ENCODE measurements around the gene SLC9A9.

Gene SLC9A9

DNA sequence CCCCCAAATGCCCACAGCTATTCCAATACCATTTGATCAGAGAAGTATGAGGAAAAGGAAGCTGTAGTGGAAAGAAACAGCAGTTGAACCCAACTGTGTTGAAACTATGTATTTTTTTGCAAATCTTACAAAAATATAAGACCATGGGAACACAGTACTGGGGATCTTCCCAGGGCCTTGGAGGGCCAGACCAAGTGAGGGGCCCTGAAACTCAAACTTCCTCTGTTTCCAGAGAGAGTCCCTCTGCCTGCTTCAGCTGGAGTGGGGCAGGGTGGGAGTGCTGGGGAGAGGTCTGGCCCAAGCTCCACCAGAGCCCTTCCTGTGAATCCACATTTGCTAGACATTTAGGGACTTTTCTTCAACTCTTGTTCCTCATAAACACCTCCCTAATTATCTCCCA is 464.8 kb downstream of the SLC9A9 start:
- DNase-seq = no peak

DNA sequence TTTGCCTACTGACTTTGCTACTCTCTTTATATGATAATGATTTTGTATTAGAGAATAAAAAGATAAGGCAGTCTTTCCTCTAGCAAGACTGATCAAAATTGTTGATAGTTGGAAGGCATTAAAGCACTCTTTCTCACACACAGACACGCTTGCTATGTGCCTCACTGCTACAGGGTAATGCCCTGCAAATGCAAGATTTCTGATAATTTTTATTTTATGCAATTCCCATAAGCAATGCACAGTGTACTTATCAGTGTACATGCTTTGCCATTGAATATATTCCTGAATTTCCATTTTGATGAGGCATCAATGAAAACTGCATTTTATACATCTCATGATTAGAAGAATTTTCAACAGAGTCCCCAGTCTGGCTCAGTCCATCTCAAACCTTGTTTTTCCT is 465.5 kb downstream of the SLC9A9 start:
- DNase-seq = no peak

DNA sequence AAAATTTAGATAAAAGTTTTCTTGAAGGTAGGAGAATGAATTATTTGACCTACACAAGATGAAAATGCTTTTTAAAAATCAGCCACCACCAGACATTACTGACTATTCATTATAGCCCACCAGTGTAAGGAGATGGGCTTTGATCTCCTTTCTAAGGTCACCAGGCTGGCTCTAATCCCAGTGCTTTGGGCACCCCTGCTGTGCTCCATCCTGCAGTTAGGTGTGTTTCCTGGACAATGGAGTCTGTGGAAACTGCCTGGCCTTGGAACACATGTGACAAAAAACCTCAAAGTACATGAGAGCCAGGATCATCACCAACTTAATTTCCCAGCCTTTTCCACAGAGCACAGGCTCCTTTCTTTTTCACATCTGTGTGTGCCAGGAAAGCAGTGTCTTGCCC is 467.8 kb downstream of the SLC9A9 start:
- DNase-seq = no peak

DNA sequence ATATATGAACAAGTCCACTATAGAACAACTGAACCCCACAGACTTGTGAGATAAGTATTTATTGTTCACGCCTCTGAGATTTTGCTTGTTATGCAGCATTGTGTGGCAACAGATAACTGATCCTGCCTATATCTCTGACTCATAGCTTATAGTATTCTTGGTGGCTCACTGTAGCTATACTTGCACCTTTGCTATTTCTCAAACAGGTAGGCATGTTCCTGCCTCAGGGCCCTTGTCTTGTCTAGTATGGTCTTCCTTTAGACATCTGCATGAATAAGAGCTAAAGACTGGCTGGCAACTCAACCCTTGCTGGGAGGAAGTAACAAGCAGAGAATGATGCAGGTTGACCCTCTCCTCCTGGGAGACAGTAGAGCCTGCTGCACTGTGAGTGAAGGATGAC is 472.6 kb downstream of the SLC9A9 start:
- DNase-seq = no peak

DNA sequence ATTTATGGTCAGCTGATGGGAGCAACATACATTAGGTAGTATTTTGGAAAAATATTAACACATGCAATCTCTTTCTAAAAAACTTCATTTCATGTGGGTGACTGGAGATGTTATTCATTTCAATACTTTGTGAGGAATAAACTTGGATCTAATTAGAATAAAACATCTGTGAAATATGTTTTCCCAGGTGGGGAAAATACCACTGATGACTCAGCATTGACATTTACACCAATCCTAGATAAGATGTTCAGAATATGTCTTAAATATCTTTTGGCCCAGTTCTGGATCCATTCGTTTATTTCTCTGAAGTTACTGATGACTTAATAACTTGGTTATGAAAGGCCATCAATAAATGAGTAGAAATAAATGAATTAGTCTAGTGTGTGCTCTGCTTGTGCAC is 481.1 kb downstream of the SLC9A9 start:
- DNase-seq = no peak

DNA sequence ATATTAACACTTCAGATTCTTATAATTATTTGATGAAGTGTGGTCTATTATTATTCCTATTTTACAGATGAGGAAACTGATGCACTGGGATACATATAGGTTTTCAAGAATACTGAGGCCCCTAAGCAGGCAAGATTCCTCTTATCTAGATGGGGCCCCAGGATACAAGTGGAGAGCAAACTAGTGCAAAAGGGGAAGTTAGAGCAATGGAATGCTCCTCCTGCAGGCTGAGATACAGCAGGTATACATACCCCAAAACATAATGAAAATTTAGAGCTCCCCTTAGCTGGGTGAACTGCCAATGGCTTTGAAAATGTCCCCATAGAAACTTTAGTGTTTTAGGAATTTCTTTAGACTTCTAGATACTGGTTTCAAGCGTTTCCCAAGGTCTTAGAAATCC is 481.6 kb downstream of the SLC9A9 start:
- no peak for DNase-seq

DNA sequence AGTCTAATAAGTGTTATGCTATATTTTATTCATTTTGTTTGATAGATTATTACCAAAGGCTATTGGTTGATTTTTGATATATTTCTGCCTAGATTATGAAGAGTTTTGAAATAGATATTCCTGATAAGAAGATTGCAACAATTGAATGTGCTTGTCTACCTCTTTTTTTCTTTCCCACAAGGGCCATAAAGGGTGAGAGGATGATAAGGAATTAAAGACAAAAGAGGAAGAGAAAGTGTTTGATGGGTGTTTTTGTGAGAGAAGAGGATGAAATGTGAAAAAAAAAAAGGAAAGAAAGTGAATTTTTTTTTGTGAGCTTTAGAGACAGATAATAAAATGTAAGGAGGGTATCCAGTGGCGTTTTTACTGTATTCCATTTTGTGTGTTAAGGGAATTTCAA is 484.3 kb downstream of the SLC9A9 start:
- no peak for DNase-seq

DNA sequence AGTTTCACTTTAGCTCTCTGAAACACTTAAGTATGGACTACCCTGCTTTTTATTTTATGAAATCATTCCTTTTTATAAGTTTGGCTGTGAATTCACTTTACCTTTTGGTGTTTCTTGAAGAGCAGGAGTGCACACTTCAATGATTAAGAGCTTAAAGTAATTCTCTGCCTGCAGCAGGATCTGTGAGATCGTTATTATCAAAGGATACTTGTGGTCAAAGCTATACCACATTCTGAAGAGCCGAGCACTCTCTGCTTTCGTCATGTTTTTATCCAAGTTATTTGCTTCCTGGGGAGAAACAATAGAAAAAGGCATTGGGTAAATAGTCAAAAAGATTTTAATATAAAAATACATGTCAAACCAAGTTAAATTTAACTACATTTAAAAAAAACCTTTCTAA is 485.0 kb downstream of the SLC9A9 start:
- DNase-seq = no peak

DNA sequence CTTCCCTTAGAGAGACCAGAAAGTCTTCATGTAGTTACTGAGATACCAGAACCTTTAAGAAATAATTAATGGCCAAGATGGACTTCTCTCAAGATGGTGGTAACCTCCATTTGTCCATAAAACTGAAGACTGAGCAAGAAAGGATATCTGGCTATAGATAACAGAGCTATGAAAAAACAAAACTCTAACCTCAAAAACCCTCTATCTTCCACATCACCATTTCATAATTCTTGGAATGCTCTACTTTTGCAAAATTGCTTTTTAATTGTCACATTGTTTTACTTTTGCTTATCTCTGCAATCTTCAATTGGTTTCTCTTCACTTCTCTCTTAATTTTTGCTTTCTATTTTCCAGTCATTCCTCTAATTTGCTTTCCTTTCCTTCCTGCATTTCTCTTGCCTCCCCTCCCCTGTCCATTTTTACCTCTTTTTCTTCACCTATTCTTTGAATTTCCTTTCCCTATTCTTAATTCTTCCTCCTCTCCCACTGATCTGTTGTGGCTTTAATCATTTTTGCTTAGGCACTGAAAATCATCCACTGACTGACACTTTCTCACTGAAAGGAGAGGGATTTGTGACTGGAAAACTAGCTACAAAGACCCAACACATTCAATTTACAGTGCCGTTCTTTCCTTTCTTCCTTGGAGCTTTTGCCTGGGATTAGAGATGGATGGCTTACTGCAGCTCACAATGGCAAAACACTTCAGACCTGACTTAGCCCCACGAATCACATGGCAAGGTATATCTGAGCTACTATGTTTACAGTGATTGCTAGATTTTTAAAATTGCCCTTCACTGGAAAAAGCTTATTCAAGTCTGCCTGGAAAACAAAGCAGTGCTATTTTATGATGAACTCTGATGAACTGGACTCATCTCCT is 485.9 kb downstream of the SLC9A9 start:
- no peak for DNase-seq

DNA sequence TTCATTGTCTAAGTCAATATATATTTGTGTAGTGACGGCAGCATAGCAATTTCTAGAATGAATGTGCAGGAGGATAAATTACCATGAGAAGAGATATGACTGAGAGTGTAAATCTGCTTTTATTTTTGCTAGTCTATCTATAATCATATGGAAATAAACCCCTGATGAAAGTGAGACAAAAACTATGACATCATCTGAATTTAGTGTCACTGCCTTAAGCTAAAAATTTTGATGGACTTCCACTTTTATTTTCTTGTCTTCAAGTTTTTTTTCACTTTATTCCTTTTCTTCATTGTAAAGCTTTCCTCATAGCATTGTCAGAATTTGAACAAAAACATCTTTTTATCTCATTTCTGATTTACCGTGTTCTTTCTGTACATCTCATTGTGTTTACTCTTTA is 486.7 kb downstream of the SLC9A9 start:
- DNase-seq = no peak

DNA sequence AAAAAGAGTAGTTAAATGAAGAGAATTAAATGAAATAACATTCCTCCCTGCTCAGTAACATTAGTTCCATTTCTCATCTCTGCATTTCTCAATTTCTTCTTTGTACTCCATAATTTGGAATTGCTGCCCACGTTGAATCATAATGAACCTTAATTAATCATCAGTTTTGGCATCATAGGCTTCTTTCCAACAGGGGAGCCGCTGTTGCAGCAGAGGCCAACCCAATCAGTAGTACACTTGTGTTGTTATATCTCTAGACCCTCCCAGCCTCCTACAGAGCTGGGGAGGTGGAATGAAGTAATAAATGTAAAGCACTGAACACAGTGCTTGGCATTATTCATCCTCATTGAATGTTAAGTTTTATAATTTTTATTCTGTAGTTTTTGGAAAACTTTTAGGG is 488.0 kb downstream of the SLC9A9 start:
- peak; percentile 27 for DNase-seq

DNA sequence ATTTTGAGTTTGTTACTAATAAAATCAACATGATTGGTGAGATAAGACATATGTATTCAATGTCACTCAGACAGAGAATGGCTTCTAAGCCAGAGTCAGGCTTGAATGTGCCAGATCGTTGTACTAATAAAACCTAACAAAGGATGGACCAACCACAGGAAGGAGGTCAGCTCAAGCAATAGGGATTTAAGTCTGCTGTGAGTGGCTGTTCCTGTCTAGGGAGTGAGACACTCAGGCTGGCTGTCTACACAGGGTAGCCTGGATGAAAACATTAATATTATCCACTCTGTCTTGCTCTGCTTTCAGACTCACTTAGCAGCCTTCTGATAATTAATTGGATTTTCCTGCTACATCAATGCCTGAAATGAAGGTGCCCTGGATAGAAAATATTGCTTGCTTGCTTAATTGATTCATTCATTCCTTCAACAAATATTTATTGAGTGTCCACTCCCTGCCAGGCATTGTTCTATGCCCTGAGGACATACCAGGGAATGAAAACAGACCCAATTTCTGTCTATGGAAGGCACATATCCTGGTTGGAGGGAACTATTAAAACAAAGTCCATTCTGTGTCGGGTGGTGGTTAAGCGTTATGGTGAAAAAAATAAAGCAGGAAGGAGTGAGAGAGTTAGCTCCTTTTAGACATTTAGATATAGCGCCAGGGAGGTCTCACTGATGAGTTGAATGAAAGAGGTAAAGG is 489.3 kb downstream of the SLC9A9 start:
- DNase-seq = no peak

DNA sequence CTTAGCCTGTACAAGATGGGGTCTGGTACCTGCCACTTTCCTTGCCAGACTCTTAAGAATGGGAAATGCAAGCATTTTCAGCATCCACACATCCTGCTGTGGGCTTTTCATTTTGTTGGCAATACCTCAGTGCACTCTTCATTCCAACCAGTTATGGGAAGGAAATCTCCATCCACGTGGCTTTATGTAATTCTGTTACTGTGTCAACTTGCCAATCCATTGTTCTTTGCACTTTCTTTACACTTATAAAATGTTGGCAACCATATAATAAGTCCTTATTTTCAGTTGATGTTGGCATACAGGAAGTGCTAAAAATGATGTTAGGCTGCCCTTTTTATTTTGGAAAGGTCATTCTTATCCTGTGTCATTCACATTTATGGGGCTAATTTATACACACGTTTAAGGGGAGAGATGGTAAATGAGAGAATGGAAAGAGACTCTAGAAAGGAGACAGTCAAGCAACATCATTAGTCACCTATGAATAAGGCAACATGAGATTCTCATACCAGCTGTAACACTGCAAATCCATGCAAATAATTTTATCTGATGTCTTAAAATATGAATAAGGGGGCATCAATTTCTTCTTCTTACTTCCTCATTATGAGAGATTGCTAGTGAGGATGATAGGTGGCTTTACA is 490.0 kb downstream of the SLC9A9 start:
- no peak for DNase-seq

DNA sequence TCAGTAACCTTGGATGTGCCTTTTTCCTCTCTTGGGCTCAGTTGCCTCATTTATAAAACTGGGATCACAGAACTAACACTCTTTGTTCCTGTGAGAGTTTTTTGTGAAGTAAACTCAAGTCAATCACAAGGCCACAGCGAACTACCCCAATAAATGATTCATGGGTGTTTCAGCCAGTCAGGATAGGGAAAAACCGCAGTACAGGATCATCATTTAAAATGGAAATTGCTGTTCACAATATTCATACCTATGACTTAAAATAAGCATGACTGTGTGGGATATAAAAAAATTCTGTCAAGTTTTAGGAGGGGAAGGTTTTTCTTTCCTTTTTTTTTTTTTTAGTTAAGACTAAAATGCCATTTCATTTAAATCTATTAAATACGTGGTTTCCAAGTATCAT is 490.6 kb downstream of the SLC9A9 start:
- DNase-seq = no peak

DNA sequence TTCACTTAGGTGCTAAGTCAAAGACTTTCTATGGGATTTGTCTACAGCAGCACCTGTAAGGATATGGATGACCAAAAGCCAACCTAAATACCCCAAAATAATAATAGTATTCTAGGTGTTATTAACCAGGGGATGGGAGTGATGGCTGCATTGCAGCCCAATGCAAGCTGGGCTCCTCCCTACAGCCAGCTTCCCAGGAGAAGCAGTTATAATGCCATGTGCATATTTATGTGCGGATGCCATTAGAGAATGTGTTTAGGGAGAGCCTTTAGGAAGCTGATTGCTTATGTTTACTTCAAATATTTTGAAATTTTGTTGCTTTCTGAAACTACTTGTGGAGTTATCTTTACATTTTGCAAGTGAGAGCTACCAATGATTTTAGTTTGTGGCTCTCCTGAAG is 491.4 kb downstream of the SLC9A9 start:
- DNase-seq = no peak

DNA sequence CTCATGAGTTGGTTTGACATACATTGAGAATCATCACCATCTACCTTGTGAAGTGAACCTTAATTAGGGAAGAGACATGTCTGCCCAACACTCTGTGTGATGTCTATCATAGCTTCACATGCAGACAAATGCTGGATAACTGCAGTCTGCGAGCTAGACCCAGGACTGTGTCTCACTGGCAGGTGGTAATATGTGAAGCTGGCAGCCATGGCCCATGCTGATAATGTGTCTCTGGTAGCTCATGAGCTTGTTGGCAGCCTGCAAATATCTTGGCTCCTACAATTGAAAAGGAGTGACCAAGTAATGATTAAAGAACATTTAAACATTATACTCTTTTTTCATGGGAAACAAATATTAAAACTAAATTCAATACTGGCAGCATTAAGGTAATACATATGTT is 493.9 kb downstream of the SLC9A9 start:
- DNase-seq = peak; percentile 46

DNA sequence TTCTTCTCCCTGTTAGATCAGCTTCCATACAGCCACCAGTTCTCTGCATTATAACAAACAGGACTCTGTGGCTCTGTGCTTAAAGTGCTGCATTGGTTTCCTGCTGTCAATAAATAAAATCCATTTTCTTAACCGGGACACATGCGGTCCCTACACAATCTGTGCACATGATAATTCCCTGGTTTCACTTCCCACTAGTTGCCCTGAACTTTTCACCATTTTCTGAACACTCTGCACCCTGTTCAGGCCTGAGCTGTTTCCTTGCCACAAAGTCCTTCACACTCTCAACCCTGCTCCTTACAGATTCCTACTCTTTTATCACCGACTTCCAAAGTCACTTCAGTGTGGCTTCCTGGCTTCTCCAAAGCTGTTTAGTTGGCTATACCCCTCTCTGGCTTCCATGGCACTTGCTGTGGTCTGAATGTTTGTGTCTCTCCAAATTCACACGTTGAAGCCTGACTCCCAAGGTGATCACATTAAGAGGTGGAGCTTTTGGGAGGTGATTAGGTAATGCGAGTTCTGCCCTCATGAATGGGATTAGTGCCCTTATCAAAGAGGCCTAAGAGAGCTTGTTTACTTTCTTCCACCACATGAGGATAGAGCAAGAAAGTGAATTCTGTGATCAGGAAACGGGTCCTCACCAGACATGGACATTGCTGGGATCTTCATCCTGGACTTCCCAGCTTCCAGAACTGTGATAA is 495.3 kb downstream of the SLC9A9 start:
- no peak for DNase-seq

DNA sequence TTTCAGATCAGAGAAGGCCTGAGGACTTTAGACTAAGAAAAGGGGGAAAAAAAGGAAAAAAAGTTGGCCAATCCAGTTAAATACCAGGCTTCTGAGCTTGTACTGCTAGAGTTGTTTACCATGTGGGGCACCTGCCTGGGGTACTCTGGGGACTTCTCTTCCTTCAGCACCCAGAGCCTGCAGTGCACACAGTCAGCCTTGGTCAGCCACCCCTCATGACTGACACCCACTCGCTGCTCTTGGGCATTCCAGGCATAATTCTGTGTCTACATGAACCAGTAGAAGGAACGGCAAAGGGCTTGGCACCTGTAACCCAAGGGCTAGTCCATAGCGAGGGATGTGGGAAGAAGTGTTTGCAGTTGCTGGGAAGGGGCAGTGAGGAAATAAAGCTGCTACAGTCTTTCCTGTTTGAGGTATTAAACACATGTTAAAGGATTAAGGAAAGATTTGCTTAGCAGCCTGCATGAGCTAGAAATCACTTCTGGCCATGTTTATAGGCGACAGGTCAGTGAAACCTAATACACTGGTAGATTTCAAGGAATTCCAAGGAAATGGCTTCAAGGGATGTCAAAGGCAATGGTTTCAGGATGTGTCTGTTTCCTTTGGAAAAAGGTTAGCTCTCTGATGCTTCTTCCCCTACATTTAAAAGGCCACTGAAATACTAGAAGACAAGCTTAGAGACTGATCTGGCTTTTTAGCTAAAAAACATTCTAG is 496.2 kb downstream of the SLC9A9 start:
- no peak for DNase-seq

DNA sequence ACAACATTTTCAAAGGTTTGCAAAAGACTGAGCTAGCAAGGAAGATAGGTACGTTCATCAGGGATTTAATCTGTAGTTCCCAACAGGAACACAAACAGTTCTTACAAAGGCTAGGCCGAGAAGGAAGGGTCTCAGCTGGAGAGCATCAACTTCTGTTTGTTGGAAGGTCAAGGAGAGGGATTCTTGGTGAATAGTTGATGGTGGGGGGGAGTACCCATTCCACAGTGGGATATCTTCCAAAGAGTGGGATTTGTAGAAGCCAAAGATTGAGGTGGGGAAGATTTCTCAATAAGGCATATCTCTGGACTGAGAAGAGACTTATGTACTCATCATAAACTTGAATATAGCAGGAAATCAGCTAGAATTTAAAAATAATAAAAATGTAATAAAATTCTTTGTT is 496.9 kb downstream of the SLC9A9 start:
- no peak for DNase-seq

DNA sequence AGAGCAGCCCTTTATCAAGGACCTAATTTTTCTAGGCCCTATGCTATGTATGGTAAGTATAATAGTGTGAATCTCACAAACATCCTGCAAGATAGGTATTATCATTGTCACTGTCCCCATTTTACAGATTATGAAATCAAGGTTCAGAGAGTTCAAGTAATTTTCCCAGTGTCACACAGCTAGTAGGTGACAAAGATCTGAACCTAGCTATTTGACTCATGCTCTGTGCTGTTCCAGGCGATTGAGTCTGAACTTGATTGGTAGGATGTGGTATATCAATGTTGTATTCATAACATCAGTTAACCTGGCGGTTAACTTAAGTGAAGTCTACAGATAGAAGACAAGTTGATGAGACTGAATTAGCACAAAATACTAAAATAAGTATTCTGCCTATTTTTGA is 498.8 kb downstream of the SLC9A9 start:
- DNase-seq = no peak

DNA sequence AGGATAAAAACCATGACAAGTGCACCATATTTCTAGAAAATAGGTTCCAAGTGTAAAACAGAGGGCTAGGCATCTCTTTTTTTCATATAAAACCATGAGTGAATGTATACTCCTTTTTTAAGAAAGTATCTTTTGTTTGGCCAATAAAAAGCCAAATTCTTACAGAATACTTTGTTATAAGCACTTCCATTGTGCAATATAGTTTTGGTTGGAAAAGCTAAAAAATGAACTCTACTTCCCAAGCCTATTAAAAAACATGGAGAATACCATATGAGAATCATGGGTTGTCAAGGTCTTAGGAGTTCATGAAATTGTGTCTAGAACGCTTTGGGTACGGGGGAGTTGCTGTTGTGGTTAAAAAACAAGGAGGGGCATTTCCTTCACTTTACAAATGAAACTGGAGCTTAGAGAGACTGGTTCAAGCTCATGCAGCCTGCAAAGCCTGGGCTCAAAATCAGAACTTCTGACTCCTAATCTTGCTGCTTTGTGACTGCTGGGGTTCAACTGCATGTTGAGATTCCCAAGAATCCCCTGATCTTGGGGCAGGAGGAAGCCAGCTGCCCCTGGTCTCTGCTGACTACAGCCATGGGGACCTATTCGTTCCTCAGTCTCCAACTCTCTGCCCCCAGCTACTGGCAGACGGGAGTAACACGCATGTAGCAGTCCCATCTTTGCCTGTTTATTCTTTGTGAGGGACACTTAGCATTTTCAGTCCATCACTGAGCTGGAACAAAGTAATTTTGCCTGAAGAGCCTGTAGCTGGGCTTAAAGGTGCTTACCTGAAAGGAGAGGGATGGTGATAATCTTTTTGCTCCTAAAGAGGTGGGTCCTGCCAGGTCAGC is 499.6 kb downstream of the SLC9A9 start:
- no peak for DNase-seq
